Measurements from ENCODE around the gene GPC6.

GPC6 gene

GRCh38 chr13:93386116-93386515, 159.5 kb downstream of the GPC6 start:
- DNase-seq = no peak

DNA sequence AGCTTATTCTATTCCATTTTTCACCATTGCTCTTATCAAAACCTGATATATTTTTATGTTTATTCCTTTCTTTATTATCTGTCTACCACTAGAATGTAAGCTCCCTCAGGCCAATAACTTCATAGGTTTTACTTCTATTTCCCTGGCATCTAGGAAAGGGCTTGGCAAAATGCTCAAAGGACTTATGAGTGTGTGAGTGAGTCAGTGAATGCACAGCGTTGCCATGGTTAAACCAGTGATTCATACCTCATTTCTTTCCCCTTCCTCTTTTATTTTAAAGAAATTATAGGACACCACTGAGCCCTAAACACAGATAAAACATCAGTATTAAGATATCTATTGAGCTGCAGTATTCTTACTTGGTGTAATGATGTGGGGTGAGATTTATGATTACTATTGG, 162.1 kb downstream of the GPC6 start:
- DNase-seq = no peak

DNA sequence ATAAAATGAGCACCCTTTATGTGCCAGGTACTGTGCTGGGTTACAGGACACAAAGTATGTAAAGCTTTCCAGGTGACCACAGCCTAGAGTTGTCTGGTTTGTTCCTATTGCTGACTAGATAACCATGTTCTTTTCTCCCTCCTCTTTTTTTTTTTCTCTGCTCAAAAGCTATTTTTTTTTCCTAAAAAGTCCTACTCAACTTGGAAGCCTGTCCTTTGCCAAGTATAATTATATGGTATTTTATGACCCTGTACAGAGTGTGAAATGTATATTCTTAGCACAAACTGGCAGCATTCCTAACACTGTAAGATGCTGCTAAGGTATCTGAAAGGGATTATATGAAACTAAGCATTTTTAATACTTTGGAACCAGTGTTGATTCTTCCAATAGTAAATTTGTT, 171.0 kb downstream of the GPC6 start:
- DNase-seq = no peak

- no peak for DNase-seq
Measured at GRCh38 chr13:93398167-93399035, 171.8 kb downstream of the GPC6 start.

GRCh38 chr13:93399212-93399611, 172.6 kb downstream of the GPC6 start:
- DNase-seq = no peak

DNA sequence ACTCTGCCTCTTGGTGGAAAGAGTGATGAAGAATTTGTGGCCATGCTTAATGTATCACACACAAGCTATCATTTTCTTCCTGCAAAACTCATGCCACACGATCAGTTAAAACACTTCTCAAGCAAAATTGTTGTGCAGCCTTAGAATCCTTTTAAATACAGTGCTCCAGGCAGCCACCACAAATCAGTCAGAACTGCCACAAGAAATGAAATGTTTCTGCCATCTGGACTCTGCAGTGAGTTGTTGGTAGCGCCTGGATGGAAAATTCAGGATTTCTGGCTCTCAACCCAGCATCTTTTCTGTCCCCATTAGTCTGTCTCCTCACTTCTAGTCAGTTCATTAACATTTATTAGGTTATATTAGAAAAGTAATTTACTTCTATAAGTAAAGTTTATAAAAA, 179.5 kb downstream of the GPC6 start:
- no peak for DNase-seq

DNA sequence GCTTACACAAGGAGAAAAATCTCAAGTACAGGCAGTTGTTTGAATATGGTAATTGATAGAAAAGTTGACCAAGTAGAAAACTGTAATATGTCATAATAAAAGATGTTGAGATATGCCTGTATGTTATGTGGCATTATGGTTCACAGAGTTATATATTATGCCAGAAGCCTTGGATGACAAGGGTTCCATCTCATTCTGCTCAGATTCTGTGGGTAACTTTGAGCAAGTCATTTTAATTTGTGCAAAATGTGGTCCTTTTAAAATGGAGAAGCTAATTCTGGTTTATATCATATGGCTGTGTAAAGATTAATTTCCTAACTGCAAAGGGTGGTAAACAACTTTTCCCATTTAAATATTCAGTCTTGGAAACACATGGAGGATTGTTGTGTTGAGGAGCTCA, 180.9 kb downstream of the GPC6 start:
- no peak for DNase-seq

DNA sequence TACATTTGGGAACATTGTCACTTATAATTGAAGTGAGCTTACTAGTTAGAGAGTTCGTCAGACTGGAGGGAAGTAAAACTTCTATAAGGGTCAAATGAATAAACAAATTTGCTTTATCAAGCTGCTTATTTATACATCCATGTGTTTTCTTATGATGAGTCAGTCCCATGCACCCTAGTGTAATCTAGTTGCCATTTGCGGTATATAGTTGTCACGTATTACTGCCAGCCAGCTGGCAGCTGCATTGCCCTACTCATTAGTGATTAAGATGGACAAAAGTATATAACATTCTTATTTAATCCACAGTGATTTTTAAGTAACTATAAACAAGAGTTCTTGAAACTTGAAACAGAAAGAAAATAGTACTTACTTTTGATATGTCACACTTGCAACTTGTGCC, 182.4 kb downstream of the GPC6 start:
- DNase-seq = no peak

DNA sequence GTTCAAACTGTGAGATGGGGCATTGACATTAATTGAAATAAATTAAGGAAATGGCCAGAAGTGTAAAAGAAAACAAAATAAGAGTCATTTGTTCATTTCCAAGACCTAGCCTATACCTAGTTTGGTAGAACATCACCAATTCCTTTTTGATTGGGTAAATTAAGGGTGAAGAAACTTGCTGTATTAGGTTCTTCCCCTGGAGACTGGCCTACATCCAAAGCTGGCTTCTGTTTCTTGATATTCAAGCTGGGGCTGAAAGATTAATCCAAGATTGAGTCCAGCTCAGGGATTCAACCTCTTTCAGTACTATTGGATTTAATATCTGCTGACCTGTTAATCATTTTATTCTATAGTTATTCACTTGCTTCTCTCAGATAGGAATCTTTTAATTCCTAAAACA, 183.2 kb downstream of the GPC6 start:
- DNase-seq = no peak

GRCh38 chr13:93411186-93411680, 184.6 kb downstream of the GPC6 start:
- DNase-seq = no peak

DNA sequence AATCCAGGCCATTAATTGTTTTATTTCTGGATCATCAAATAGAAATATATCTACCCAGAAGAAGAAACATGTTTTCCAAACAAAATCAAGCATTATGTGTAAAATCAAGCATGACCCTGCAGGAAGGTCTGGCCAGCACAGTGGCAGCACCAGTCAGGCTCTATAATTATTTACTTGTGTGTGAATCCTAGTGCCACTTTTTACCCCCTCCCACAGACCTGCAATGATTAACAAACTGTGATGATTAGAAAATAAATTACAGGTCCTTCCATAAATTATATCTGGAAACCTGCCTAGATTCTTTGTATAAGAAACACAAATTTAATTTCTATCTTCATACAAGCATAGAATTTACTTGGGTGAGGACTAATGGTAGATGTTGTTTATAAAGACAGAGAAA, 186.1 kb downstream of the GPC6 start:
- no peak for DNase-seq

DNA sequence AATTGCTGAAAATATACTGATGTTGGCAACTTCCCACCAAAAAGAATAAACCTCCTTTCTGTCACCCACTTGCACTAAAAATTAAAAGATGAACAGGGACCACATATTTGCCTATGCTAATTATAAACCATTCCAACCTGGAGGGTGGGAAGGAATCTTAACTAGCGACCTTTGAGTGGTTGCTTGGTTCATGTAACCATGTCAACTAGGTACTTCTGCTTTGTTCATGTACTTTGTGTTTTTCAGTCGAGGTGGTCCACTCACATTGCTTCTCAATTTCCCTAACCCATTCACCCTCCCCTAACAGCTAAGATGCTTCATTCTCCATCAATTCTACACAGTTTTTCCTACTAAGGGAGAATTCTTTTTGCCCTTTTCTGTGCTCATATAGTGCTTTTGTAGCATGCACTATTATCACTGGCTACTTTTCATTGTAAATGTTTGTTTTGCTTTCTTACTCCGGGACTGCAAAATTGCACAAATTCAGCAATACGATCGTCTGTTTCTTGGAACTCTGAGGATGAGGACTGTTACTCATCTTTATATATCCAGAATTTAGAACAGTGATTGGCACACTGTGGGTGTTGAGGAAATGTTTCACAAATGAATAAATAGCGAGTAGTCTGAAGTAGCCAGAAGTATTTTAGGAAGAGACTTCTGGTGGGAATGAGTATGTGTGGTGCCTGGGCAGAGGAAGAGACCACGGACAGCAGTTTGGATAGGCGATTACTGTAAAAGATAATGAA, 187.5 kb downstream of the GPC6 start:
- no peak for DNase-seq

DNA sequence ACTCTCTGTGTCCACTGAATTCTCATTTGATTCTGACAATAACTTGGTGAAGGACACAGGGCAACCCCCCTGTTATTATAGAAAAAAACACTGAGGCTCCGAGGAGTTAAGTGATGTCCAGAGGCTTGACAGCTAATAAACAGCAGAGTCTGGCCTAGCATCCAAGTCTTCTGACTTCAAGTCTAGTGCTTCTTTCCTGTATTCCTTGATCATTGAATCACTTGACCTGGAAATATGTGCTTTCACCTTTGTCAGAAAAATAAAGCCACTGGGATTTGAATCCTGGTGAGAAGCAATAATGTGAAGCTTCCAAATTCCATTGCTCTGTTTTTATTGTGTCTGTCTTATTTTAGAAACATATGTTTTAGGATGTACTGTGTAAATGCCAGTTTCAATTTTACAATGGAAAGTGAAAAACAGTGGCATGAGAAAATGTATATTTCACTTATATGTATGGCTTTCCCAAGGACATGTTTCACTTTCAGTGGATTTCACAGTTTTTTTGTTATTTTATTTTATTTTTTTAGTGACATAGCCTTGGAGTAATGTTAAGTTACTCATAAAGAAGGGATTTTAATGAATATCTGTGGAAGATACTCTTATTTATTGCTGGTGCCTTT, 190.2 kb downstream of the GPC6 start:
- DNase-seq = no peak

DNA sequence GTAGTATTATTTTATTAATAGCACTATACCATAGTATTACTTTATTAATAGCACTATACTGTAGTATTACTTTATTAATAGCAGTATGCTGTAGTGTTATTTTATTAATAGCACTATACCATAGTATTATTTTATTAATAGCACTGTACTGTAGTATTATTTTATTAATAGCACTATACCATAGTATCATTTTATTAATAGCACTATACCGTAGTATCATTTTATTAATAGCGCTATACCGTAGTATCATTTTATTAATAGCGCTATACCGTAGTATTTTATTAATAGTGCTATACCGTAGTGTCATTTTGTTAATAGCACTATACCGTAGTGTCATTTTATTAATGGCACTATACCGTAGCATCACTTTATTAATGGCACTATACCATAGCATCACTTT, 191.8 kb downstream of the GPC6 start:
- no peak for DNase-seq

DNA sequence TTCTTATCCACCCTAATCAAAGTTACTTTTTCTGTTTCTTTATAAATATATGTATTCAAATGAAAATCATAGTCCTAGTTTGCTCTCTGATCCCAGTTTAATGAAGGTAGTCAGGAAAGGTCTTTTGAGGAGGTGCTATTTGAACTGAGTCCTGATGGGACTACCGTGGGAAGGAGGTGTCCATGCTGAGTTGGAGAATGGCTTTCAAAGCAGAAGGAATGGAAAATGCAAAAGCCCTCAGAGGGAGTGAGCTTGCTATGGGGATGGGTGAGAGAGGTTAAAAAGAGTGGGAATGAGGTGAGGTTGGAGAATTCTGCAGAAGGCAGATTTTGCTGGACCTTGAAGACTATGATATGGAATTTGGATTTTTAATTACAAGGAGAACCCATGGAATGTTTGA, 193.6 kb downstream of the GPC6 start:
- DNase-seq = no peak

GRCh38 chr13:93420887-93421286, 194.3 kb downstream of the GPC6 start:
- no peak for DNase-seq

DNA sequence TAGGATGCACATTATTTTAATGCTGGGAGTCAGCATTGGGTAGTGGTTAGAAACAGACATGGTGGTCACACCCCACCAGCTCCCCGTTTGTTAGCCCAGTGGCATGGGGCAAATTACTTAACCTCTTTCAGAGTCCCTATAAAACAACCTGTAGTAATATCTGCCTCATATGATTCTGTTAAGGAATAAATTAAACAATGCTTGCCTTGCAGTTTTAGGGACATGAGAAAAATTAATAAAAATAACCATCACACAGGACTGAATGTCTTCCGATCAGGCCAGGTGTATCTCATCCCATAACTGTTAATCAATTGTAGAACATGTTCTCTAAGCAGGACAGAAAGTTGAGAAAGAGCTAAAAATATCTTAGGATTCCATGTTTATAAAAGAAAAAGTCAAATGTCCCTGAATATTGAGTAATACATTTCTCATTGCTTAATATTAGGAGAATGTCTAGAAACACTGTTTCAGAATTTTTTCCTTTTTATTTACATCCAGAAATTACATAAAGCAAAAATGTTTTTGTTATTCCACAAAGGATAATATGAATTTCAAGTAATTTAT, 196.5 kb downstream of the GPC6 start:
- DNase-seq = no peak

- no peak for DNase-seq
Measured at GRCh38 chr13:93425411-93425810, 198.8 kb downstream of the GPC6 start.

DNA sequence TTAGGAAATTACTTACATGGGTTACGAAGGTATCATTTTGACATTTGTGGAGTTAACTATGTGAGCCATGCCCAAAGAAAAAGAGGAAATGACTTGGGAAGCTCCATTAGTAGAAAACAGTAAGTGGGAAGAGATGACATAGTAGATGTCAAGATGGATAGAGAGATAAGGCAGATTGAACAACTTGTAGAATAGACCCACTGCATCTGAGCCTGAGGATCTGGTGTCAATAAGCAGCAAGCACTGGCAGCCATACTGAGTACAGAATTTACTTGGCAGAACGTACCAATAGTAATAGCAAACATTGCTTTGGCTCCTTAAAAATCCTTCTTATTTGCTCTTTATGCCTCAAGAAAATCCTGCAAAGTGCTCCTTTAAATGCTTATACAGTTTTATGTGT, 203.8 kb downstream of the GPC6 start:
- DNase-seq = no peak

DNA sequence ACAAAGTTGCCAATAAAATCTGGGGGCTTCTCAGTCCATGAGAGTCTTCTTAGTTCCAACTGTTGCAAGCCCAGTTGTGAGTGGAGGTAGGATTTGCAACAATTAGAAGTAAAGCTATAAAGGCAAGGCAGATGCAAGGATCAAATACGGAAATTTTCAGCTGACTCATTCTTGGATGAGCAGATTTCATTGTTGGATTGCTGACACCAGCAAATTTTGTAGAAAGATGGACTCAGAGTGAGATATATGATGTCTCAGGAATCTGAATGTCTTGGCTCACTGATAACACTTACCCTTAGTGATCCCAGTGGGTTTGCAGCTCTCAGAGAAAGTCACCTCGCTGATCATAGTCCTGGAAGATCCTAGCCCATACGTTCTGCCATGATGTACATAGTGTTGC, 209.0 kb downstream of the GPC6 start:
- no peak for DNase-seq

DNA sequence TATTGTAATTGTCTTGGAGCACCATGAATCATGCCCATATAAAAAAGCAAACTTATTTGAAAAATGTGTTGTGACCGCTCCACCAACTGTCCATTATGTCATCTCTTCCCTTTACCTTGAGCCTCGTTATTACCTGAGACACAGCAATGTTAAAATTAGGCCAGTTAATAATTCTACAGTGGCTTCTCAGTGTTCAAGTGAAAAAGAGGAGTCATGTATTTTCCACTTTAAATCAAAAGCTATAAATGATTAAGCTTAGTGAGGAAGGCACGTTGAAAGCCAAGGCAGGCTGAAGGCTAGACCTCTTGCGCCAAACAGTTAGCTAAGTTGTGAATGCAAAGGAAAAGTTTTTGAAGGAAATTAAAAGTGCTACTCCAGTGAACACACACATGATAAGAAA, 210.5 kb downstream of the GPC6 start:
- DNase-seq = no peak

GRCh38 chr13:93446238-93446637, 219.6 kb downstream of the GPC6 start:
- DNase-seq = no peak

DNA sequence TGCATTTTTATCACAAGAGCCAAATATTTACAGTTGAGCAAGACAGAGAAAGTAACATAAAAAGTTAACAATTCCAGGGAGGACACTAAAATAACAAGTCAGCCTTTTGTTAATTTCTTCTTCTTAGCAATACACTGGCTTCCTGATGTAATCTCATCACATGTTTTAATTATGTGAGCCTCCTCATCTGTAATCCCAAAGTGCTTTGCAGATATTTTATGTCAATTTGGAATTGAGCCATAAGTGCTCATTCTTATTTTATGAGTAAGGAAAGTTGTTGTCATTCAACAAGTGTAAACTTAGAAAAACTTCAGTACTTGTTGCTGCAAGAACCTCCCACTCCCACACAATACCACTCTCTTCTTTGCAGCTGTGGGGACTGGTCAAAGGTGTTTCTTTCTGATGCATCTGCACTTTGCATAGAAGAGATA, 223.6 kb downstream of the GPC6 start:
- DNase-seq = no peak
